HG03175 (cell line): Measurements from ENCODE around the gene HDAC11.

ENCODE experiments used
- ATAC-seq: cut with Tn5 transposase; IDR thresholded peaks from one replicate; pipeline ENCODE4 v1.9.1; 2021; ENCODE audit warnings: mild to moderate bottlenecking, moderate library complexity; ENCODE audit not compliant: unreplicated experiment

Gene HDAC11

GRCh38 chr3:13522236-13522635, 42.1 kb downstream of the HDAC11 start:
- ATAC-seq = no peak

DNA sequence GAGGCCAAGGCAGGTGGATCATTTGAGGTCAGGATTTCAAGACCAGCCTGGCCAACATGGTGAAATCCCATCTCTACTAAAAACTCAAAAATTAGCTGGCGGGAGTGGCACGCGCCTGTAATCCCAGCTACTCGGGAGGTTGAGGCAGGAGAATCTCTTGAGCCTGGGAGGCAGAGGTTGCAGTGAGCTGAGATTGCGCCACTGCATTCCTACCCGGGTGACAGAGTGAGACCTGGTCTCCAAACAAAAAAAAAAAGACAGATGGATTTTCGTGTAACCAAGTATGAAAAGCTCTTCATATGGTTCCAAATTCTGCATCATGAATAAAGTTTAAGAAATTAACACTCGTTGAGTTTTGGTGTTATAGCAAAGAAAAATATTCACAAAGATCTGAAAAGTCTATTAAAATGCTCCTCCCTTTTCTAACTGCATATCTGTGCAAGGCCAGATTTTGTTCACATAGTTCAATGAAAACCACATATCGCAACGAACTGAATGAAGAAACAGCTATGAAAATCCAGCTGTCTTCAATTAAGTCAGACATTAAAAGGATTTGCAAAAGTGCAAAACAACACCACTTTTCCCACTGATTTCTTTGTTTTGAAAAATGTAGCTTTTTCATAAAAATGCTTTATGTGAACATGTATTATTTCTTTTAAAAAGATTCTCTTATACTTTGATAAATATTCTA, 45.0 kb downstream of the HDAC11 start:
- no peak for ATAC-seq

DNA sequence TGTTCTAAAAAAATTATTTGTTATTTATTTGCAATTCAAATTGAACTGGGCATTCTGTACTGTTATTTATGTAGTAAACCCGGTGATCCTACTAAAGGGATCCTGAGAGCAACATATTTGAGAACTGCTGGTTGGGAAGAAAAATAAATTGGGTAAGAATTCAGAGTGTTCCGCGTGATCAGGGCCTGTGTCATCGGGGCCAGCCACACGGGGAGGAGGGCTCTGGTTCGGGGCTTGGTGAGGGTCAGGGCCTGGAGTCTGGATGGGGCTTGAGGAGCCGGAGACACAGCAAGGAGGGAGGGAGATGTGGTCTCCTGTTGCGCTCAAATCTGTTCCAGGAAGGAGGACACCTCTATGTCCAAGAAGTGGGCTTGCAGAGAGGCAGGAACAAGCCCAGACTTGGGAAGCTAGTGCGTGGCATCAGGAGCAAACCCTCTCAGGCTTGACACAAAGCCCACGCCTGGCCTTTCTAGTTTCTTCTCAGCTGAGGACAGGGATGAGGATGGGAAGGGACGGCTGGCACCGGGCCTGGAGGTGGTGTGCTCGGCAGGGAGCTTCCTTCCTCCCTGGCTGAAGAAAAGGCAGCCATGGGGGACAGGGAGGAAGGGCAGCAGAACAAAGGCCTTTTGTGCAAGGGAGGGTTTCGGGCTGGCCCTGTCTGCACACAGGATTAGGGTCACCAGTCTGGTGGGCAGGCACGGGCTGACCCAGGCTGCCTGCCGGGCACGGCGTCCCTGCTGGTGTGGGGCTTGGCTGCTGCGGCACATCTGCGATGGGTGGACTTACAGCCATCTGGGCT, 45.9 kb downstream of the HDAC11 start:
- no peak for ATAC-seq

- ATAC-seq = no peak
These were observed 46.5 kb downstream of the HDAC11 start for GRCh38 chr3:13526626-13526949.

- ATAC-seq = no peak
These were observed 48.2 kb downstream of the HDAC11 start for GRCh38 chr3:13528217-13528867.

GRCh38 chr3:13529196-13530112, 49.3 kb downstream of the HDAC11 start:
- no peak for ATAC-seq

- no peak for ATAC-seq
These were observed 50.3 kb downstream of the HDAC11 start for GRCh38 chr3:13530241-13531009.

DNA sequence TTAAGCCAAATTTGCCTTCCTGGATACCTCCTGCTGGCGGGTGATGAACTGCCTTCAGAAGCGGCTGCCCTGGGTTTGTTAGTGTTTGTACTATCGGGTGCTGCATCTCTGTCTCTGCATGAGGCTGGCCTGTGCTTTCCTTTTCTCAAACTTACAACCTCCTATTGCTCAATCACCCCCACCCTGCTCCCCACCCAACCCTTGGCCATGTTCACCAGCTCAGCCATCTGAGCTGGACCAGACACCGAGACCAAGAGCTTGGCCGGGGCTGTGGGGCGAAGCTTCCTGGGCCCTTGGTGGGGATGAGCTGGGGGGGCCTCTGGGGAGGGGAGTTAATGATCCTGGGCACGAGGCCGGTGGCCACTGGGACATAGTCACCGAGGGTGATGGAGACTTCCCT, 52.0 kb downstream of the HDAC11 start:
- no peak for ATAC-seq

DNA sequence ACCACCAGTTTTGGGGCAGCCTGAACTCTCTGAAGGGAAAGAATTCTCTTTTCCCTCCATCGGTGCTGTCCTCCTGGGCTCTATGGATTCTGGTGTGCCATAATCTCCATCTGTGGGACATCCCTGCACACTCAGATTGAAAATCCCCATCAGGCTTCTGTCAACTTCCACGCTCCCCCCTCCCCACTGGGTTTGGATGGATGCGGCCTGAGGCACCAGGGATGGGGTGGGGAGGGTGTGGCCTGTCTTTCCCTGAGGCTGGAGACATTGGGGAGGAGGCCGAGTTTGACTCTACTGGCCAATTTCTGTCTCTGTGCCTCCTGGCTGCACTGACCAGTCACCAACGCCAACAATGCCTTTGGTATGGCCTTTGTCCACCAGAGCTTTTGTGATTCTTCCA, 52.5 kb downstream of the HDAC11 start:
- ATAC-seq = no peak

- no peak for ATAC-seq
These were observed 53.8 kb downstream of the HDAC11 start for GRCh38 chr3:13533885-13534301.

DNA sequence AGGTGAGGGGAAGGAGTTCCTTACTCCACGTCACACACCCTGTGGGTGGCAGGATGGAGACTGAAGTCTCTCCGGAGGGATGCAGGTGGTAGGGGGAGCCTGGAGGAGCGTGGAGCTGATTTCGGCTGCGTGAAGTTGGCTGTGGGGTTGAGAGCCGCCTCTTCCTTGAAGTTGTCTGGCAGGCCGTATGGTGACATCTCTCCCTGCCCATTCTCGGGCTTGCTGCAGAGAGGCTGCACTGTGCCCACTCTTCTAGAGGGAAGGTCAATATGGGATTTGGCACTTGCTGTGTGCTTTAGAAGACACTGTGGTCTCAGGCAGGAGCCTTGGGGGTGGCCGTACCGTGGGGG, 55.4 kb downstream of the HDAC11 start:
- no peak for ATAC-seq

DNA sequence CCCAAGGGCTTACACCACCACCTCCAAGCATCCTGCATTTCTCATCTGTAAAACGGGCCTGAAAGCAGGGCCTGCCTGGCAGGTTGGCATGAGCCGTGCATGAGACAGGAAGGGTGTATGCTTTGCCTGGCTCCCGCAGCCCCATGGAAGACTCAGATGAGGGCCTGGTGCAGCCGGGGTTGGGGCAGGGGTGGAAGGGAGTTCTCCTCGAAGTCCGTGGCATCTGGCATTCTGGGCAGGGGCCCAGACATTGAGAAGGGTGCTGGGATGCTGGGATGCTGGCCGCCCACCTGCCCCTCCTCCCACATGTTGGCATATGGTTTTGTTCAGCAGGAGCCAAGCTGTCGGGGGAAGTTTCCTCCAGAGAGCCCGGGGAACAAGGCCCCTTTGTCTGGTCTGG, 55.8 kb downstream of the HDAC11 start:
- no peak for ATAC-seq

- ATAC-seq = no peak
These were observed 56.3 kb downstream of the HDAC11 start for GRCh38 chr3:13536432-13536831.

DNA sequence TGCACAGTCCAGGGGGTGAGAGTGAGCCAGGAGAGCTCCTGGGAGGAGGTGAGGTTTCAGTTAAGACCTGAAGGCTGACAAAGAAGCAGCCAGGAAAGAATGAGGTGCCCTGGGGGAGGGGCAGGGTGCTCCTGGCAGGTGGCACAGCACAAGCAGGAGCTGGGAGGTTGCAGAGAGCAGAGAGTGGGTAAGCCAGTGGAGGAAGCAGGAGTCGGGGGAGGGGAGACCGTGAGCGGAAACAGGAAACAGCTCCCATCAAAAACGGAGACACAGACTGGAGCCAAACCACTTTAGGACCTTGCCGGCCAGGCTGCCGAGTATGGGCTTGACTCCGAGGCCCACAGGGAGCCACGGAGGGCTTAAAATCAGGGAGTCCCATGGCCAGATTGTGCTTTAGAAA, 56.7 kb downstream of the HDAC11 start:
- ATAC-seq = no peak

GRCh38 chr3:13537244-13537908, 57.3 kb downstream of the HDAC11 start:
- ATAC-seq = no peak

DNA sequence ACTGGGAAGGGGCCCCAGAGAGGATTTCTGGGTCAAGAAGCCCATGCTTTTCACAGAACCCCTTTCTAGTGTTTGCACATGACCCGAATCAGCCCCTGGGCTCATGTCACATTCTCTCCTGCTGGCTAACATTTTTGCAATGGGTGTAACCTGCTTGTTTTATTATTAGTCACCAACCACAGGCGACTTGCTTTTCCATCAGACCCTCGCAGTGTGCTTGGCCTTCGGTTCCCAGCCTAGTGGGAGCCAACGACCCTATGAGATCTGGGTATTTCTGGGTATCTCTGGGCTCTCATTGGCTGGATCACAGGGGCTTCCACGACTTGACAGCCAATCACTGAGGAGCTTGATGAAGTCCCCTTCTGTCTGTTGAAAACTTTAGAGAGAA, 57.8 kb downstream of the HDAC11 start:
- no peak for ATAC-seq

DNA sequence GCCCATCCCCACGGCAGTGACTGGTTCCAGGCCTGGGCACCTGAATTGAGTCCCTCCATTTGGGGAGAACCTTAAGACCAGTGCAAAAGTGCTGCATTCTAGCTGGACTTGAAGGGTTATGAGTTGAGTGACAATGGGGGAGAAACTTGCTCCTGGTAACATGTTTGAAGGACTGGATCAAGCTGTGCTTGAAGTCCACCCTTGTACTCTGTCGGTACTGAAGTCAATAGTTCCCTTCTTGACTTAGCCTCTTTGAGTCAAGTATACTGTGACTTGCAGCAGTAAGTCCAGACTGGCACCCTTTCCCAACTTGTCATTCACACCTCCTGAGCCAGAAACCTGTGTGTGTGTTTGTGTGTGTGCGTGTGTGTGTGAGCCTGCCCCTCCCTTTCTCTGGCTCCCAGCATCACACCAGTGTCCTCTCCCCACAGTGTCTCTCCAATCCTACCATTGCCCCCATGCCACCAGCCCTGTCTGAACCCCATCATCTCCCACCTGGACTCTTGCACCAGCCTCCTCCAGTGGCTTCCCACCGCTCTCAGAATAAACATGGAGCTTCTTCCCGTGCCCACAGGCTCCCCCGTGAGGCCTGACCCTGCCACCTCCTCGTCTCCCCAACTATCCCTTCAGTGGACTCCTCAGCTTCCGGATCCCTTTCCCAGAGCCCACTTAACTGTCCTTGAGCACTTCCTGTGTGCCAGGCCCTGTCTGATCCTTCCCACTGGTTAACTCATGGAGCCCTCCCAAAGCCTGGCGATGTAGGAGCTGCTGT, 58.6 kb downstream of the HDAC11 start:
- no peak for ATAC-seq

- ATAC-seq = no peak
These were observed 59.2 kb downstream of the HDAC11 start for GRCh38 chr3:13539292-13539638.

DNA sequence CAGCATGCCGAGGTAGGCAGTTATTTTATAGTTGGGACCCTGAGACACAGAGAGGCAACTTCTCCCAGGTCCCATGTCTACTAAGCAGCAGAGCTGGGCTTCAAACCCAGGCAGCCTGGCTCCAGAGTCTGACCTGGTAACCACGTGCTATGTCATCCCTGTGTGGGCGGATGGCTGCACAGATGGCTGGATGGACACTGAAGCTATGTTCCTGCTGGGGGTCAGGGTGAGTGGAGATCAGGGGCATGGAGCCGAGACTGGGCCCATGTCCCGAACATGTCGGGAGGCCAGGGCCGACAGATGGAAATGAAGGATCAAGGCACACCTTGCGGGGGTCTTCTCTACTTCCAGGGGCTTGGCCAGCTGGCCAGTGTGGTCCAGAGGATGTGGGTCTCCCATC, 59.6 kb downstream of the HDAC11 start:
- ATAC-seq = no peak
